CD8-positive, alpha-beta memory T cell (primary cell): ENCODE measurements around the gene TSFM. TPM values are rescaled to one million over a fixed set of nuclear protein-coding genes. Genes with fewer than 3 reads are reported as not detected.

ENCODE experiments used
- CTCF ChIA-PET: fragments of 350-600 bp; sonication (Branson Sonifier 250); formaldehyde crosslinking; loops from one replicate; lab custom pipeline; 2021; ENCODE audit warnings: antibody characterized with exemption; lab: Charles Lee
- POLR2A ChIA-PET: fragments of 350-600 bp; sonication (Branson Sonifier 250); formaldehyde crosslinking; loops from one replicate; lab custom pipeline; 2021; ENCODE audit warnings: antibody characterized with exemption; lab: Charles Lee
- DNase-seq, 5 donors: peaks; one replicate each; pipeline versions ENCODE4 v3.0.0 to v3.0.0-alpha.2; 2020 to 2022; ENCODE audit warnings: mixed read lengths in 1 of 5
- H3K27ac ChIP-seq: one replicate; pipeline ENCODE4 v1.7.0; 2013; ENCODE audit warnings: low read depth, mild to moderate bottlenecking, low read length, moderate library complexity
- H3K27me3 ChIP-seq: 2 replicates; pipeline ENCODE4 v1.7.0; 2013; ENCODE audit warnings: low read length, mild to moderate bottlenecking; ENCODE audit not compliant: insufficient read depth, poor library complexity, severe bottlenecking
- H3K36me3 ChIP-seq: 2 replicates; pipeline ENCODE4 v1.7.0; 2013; ENCODE audit warnings: mild to moderate bottlenecking, low read length, moderate library complexity; ENCODE audit not compliant: insufficient read depth
- H3K4me1 ChIP-seq: 2 replicates; pipeline ENCODE4 v1.7.0; 2013; ENCODE audit warnings: mild to moderate bottlenecking, low read length, moderate library complexity; ENCODE audit not compliant: insufficient read depth
- H3K4me3 ChIP-seq: 2 replicates; pipeline ENCODE4 v1.7.0; 2013; ENCODE audit warnings: mild to moderate bottlenecking, low read length
- H3K9me3 ChIP-seq: 2 replicates; pipeline ENCODE4 v1.7.0; 2013; ENCODE audit warnings: mild to moderate bottlenecking, low read length
- H3K27ac Mint-ChIP-seq, 8 donors: one replicate each; pipeline ENCODE4 v1.8.0; 2020 to 2021; ENCODE audit warnings: mixed read lengths in 8 of 8, mild to moderate bottlenecking in 6 of 8, inconsistent platforms in 3 of 8, moderate library complexity in 3 of 8
- H3K27me3 Mint-ChIP-seq, 2 donors: one replicate each; pipeline ENCODE4 v1.8.0; 2020 to 2021; ENCODE audit warnings: mixed read lengths in 2 of 2, mild to moderate bottlenecking in 1 of 2, moderate library complexity in 1 of 2
- H3K36me3 Mint-ChIP-seq, 3 donors: one replicate each; pipeline ENCODE4 v1.8.0; 2020 to 2021; ENCODE audit warnings: mixed read lengths in 3 of 3, inconsistent platforms in 1 of 3, mild to moderate bottlenecking in 1 of 3
- H3K4me1 Mint-ChIP-seq, 3 donors: one replicate each; pipeline ENCODE4 v1.8.0; 2020 to 2021; ENCODE audit warnings: mixed read lengths in 3 of 3, inconsistent platforms in 1 of 3, mild to moderate bottlenecking in 1 of 3
- H3K4me3 Mint-ChIP-seq, 7 donors: one replicate each; pipeline ENCODE4 v1.8.0; 2020 to 2021; ENCODE audit warnings: mixed read lengths in 7 of 7, mild to moderate bottlenecking in 6 of 7, moderate library complexity in 4 of 7, inconsistent platforms in 2 of 7
- H3K9me3 Mint-ChIP-seq, 5 donors: one replicate each; pipeline ENCODE4 v1.8.0; 2020 to 2022; ENCODE audit warnings: mixed read lengths in 5 of 5, mild to moderate bottlenecking in 3 of 5, moderate library complexity in 2 of 5, inconsistent platforms in 1 of 5
- polyA plus RNA-seq: library from polyadenylated mRNA; unstranded; fragments of 300-500 nt; fragmentation: Illumina TruSeq; gene quantifications from one replicate; pipeline ENCODE4 v1.2.3, GENCODE V29; 2021
- total RNA-seq, 2 experiments: library from RNA; stranded (reverse); gene quantifications; one replicate each; pipeline ENCODE4 v1.2.3, GENCODE V29; 2021

The TSFM gene
- total and polyA plus RNA-seq, 3 experiments from 2014 or later, result 32.6 to 69.0 (median 64.0) TPM

DNA sequence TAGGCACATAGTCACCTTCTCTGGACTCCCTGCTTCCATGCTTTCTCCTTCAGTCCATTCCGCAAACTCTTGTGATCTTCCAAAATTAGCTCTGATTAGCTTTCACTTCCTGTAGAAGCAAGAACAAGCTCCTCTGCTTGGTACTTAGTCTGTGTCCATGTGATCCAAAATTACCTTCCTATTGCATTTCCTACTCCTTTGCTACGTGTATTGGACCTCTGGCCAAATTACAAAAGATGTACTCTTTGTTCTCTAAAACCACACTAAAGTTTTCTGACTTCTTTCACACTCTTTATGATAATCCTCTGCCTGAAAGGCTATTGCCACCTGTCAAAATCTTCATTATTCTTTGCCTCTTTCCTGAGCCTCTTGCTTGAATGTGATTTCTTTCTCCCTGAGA, 786 bp upstream of the TSFM start:
- H3K36me3 ChIP-seq, result peaks cover 15% of the 10 kb centered on the region

DNA sequence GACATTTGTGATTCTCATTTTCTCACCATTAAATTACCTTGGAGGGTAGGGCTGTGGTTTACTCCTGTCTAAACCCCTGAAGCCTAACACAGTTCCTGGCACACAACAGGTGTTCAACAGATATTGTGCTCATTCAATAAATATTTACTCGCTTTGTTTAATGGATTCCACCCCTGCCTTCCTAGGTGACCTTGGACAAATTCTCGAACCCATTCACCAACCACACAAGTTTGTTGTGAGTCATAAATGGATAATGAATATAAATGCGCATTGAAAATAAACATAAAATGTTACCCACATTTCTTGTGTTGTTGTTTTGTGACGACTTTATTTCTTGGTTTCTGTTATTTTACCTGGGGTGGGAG, 362 bp upstream of the TSFM start:
- Histone ChIP-seq H3K36me3 (peaks cover 20% of the 10 kb centered on the region), H3K9me3 (no peaks in the 10 kb centered on the region), H3K4me1 (peaks cover 40% of the 10 kb centered on the region), H3K27ac (peak overlapping the region; percentile 95), H3K27me3 (no peaks in the 10 kb centered on the region), H3K4me3 (peak overlapping the region; percentile 99)
- Mint-ChIP-seq H3K9me3 (no peaks in the 10 kb centered on the region), H3K27ac (peak overlapping the region; percentile 98 to 100 (median 99)), H3K27me3 (peaks cover 0 to 3% of the 10 kb centered on the region in 2 donors), H3K36me3 (peaks cover 0 to 31% (median 10%) of the 10 kb centered on the region in 3 donors), H3K4me3 (peak overlapping the region; percentile 99 to 100 (median 100)), H3K4me1 (peaks cover 45 to 55% (median 51%) of the 10 kb centered on the region in 3 donors)
- no peak for DNase-seq
- CTCF ChIA-PET, result interaction anchor here (0.8 to 4.1 kb wide), 12 partner anchors 9 to 123 kb away, joined by 3 to 24 read pairs (median 6); partner anchors contain the start of genes CTDSP2, EEF1AKMT3, MARCHF9 and METTL1
- POLR2A ChIA-PET, result interaction anchor here (1.4 to 1.9 kb wide), 3 partner anchors 10 to 63 kb away, joined by 5 to 7 read pairs (median 6); partner anchors contain the start of genes EEF1AKMT3 and METTL1

More for the DNA sequence above, 786 bp upstream of the TSFM start:
- DNase-seq, result no peak
- peaks cover 0 to 3% of the 10 kb centered on the region in 2 donors for H3K27me3 Mint-ChIP-seq
- Histone ChIP-seq H3K27ac (no peak overlapping the region), H3K27me3 (no peaks in the 10 kb centered on the region), H3K4me3 (peak overlapping the region; percentile 99), H3K4me1 (peaks cover 40% of the 10 kb centered on the region), H3K9me3 (no peaks in the 10 kb centered on the region)
- ChIA-PET POLR2A (interaction anchor here (1.9 kb wide), 1 partner anchor 10 kb away, joined by 6 read pairs; the partner anchor contains the start of genes EEF1AKMT3 and METTL1), CTCF (interaction anchor here (0.8 to 4.1 kb wide), 10 partner anchors 9 to 124 kb away, joined by 3 to 24 read pairs (median 7); partner anchors contain the start of genes EEF1AKMT3, MARCHF9 and METTL1)
- H3K27ac Mint-ChIP-seq, result peak overlapping the region; percentile 66 to 100 (median 99)
- peak overlapping the region; percentile 10 to 100 (median 99) for H3K4me3 Mint-ChIP-seq
- H3K9me3 Mint-ChIP-seq, result no peaks in the 10 kb centered on the region
- peaks cover 45 to 55% (median 51%) of the 10 kb centered on the region in 3 donors for H3K4me1 Mint-ChIP-seq
- peaks cover 0 to 27% (median 8%) of the 10 kb centered on the region in 3 donors for H3K36me3 Mint-ChIP-seq

DNA sequence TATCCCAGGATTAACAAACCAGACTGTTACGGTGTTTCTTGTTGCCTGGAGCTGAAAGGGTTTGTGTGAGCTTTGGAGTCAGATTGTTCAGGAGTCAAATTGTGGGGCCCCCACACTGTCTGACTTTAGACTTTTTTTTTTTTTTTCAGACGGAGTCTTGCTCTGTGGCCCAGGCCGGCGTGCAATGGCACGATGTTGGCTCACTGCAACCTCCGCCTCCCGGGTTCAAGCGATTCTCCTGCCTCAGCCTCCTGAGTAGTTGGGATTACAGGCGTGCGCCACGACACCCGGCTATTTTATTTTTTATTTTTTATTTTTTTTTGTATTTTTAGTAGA, 847 bp downstream of the TSFM start:
- peaks cover under 1 to 43% (median 12%) of the 10 kb centered on the region in 3 donors for H3K36me3 Mint-ChIP-seq
- peak overlapping the region in 6 of 8 donors; percentile 98 to 100 (median 99) for H3K27ac Mint-ChIP-seq
- peak overlapping the region; percentile 99 for H3K4me3 ChIP-seq
- H3K27me3 Mint-ChIP-seq, result peaks cover 0 to 3% of the 10 kb centered on the region in 2 donors
- POLR2A ChIA-PET, result interaction anchor here (0.6 to 1.5 kb wide), 5 partner anchors 27 to 1445 kb away, joined by 3 to 7 read pairs (median 3); partner anchors contain the start of genes CTDSP2 and IL23A
- CTCF ChIA-PET, result interaction anchor here (0.7 to 4.1 kb wide), 18 partner anchors 10 to 221 kb away, joined by 3 to 24 read pairs (median 4); partner anchors contain the start of genes CTDSP2, EEF1AKMT3, MARCHF9 and METTL1
- H3K27me3 ChIP-seq, result no peaks in the 10 kb centered on the region
- H3K9me3 ChIP-seq, result no peaks in the 10 kb centered on the region
- H3K9me3 Mint-ChIP-seq, result no peaks in the 10 kb centered on the region
- peak overlapping the region; percentile 95 for H3K27ac ChIP-seq
- H3K4me1 Mint-ChIP-seq, result peaks cover 45 to 55% (median 48%) of the 10 kb centered on the region in 3 donors
- no peak for DNase-seq
- H3K36me3 ChIP-seq, result peaks cover 22% of the 10 kb centered on the region
- peak overlapping the region; percentile 99 to 100 (median 100) for H3K4me3 Mint-ChIP-seq
- H3K4me1 ChIP-seq, result peaks cover 40% of the 10 kb centered on the region

- Histone ChIP-seq H3K36me3 (peaks cover 22% of the 10 kb centered on the region), H3K27ac (no peak overlapping the region), H3K4me1 (peaks cover 40% of the 10 kb centered on the region), H3K27me3 (no peaks in the 10 kb centered on the region), H3K9me3 (no peaks in the 10 kb centered on the region), H3K4me3 (no peak overlapping the region)
- Mint-ChIP-seq H3K27me3 (peaks cover 0 to 3% of the 10 kb centered on the region in 2 donors), H3K4me3 (peak overlapping the region; percentile 72 to 100 (median 82)), H3K4me1 (peaks cover 45 to 55% (median 48%) of the 10 kb centered on the region in 3 donors), H3K27ac (peak overlapping the region; percentile 11 to 98 (median 58)), H3K36me3 (peaks cover 3 to 47% (median 12%) of the 10 kb centered on the region in 3 donors), H3K9me3 (no peaks in the 10 kb centered on the region)
- DNase-seq, result no peak
- CTCF ChIA-PET, result interaction anchor here (0.8 to 4.1 kb wide), 7 partner anchors 12 to 119 kb away, joined by 3 to 24 read pairs (median 4); partner anchors contain the start of genes EEF1AKMT3 and METTL1
- POLR2A ChIA-PET, result no interaction called here
Observed at GRCh38 chr12:57783861-57784260, 1.3 kb downstream of the TSFM start.

DNA sequence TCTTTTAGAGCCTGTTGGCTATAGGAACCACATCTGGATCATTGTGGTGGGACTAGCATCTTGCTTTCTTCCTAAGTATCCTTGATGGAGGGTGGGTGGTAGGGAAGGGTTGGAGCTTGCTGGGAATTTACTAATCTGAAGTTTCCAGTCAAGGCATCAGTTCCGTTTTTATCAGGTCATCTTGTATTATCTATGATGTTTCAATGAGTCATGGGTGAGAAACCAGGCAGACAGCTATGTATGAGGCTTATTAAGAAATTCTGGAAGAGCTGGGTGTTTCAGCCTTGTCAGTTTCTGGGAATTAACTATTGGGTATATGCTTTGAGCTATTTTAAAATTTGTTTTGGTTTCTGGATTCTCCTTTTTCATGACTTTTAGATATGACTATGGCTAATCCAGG, 11.3 kb downstream of the TSFM start:
- H3K27me3 ChIP-seq, result no peaks in the 10 kb centered on the region
- Mint-ChIP-seq H3K9me3 (no peaks in the 10 kb centered on the region), H3K36me3 (peaks cover 4 to 80% (median 19%) of the 10 kb centered on the region in 3 donors), H3K27me3 (no peaks in the 10 kb centered on the region), H3K27ac (peak overlapping the region in 1 of 8 donors; percentile 23), H3K4me3 (no peak overlapping the region), H3K4me1 (peaks cover 0 to 6% (median 4%) of the 10 kb centered on the region in 3 donors)
- CTCF ChIA-PET, result interaction anchor here (0.5 to 2.2 kb wide), 8 partner anchors 9 to 135 kb away, joined by 3 to 7 read pairs (median 4); partner anchors contain the start of gene TSFM
- no peak for DNase-seq
- H3K36me3 ChIP-seq, result peaks cover 20% of the 10 kb centered on the region
- no peak overlapping the region for H3K4me3 ChIP-seq
- H3K27ac ChIP-seq, result no peak overlapping the region
- no peaks in the 10 kb centered on the region for H3K9me3 ChIP-seq
- POLR2A ChIA-PET, result no interaction called here
- no peaks in the 10 kb centered on the region for H3K4me1 ChIP-seq

GRCh38 chr12:57795354-57795753, 12.8 kb downstream of the TSFM start:
- Histone ChIP-seq H3K4me3 (no peak overlapping the region), H3K36me3 (peaks cover 20% of the 10 kb centered on the region), H3K27ac (no peak overlapping the region), H3K4me1 (no peaks in the 10 kb centered on the region), H3K9me3 (no peaks in the 10 kb centered on the region), H3K27me3 (no peaks in the 10 kb centered on the region)
- Mint-ChIP-seq H3K27me3 (no peaks in the 10 kb centered on the region), H3K4me1 (peaks cover 0 to 6% (median under 1%) of the 10 kb centered on the region in 3 donors), H3K4me3 (no peak overlapping the region), H3K36me3 (peaks cover 4 to 80% (median 17%) of the 10 kb centered on the region in 3 donors), H3K27ac (no peak overlapping the region), H3K9me3 (no peaks in the 10 kb centered on the region)
- ChIA-PET CTCF (no interaction called here), POLR2A (no interaction called here)
- DNase-seq, result no peak

GRCh38 chr12:57796996-57797395, 14.4 kb downstream of the TSFM start:
- ChIA-PET CTCF (interaction anchor here (1.1 kb wide), 1 partner anchor 38 kb away, joined by 3 read pairs; no protein-coding TSS in a partner anchor), POLR2A (no interaction called here)
- Histone ChIP-seq H3K4me3 (no peak overlapping the region), H3K4me1 (no peaks in the 10 kb centered on the region), H3K27me3 (no peaks in the 10 kb centered on the region), H3K36me3 (peaks cover 28% of the 10 kb centered on the region), H3K9me3 (no peaks in the 10 kb centered on the region), H3K27ac (no peak overlapping the region)
- no peaks in the 10 kb centered on the region for H3K9me3 Mint-ChIP-seq
- H3K27ac Mint-ChIP-seq, result no peak overlapping the region
- H3K4me3 Mint-ChIP-seq, result no peak overlapping the region
- H3K4me1 Mint-ChIP-seq, result peaks cover 0 to 6% (median 0%) of the 10 kb centered on the region in 3 donors
- no peak for DNase-seq
- H3K36me3 Mint-ChIP-seq, result peaks cover 4 to 80% (median 14%) of the 10 kb centered on the region in 3 donors
- no peaks in the 10 kb centered on the region for H3K27me3 Mint-ChIP-seq

GRCh38 chr12:57797933-57798332, 15.3 kb downstream of the TSFM start:
- Histone ChIP-seq H3K36me3 (peaks cover 30% of the 10 kb centered on the region), H3K27me3 (no peaks in the 10 kb centered on the region), H3K4me3 (no peak overlapping the region), H3K9me3 (no peaks in the 10 kb centered on the region), H3K4me1 (no peaks in the 10 kb centered on the region), H3K27ac (no peak overlapping the region)
- Mint-ChIP-seq H3K4me1 (peaks cover 0 to 5% (median 0%) of the 10 kb centered on the region in 3 donors), H3K9me3 (no peaks in the 10 kb centered on the region), H3K27ac (peak overlapping the region in 4 of 8 donors; percentile 9 to 73 (median 32)), H3K27me3 (no peaks in the 10 kb centered on the region), H3K36me3 (peaks cover 1 to 78% (median 12%) of the 10 kb centered on the region in 3 donors), H3K4me3 (no peak overlapping the region)
- ChIA-PET CTCF (interaction anchor here (1.4 kb wide), 1 partner anchor 41 kb away, joined by 5 read pairs; no protein-coding TSS in a partner anchor), POLR2A (no interaction called here)
- no peak for DNase-seq
